Mammary epithelial cell (primary cell): Measurements from ENCODE around the gene BRIP1.

Experiments used
- CTCF ChIP-seq, 2 donors: IDR thresholded peaks in 1 of 2; conservative IDR thresholded peaks in 1 of 2; 2 replicates each; pipeline ENCODE4 v1.5.1; 2011 to 2012; ENCODE audit warnings: inconsistent platforms in 2 of 2, low read length in 2 of 2, mild to moderate bottlenecking in 2 of 2, control low read depth in 1 of 2, low read depth in 1 of 2; ENCODE audit not compliant: insufficient read depth in 1 of 2; ENCODE audit errors: extremely low read depth in 1 of 2
- EZH2 ChIP-seq: IDR thresholded peaks from 2 replicates; pipeline ENCODE4 v1.6.1; 2012; ENCODE audit warnings: low read length, inconsistent platforms, borderline replicate concordance

- no peak for TF ChIP-seq CTCF (conservative IDR thresholded peaks at IDR 0.05 in 1 of 2, IDR thresholded peaks at IDR 0.05 in 1 of 2; ENCODE audit: extremely low read depth in 1 of 2, insufficient read depth in 1 of 2, low read depth in 1 of 2, low read length in 2 of 2)
- TF ChIP-seq EZH2: no peak
Measured at GRCh38 chr17:61678339-61678738, 185.0 kb downstream of the BRIP1 start.
